Thyroid gland (tissue), 4 donors: ENCODE results near the gene PRKCZ. TPM values are rescaled to one million over a fixed set of nuclear protein-coding genes. Genes with fewer than 3 reads are reported as not detected.
A peak's percentile ranks its signal among the peaks of the same experiment; 100 is the strongest.

Experiments
- DNase-seq, 2 donors: peaks; one replicate each; pipeline ENCODE4 v3.0.0-alpha.2; 2019
- H3K27ac ChIP-seq, 3 donors: fragments of 200-600 bp; sonication (generic); 1 replicate in 2 of 3; 2 replicates in 1 of 3; pipeline ENCODE4 v1.5.1; 2016 to 2019; ENCODE audit warnings: mild to moderate bottlenecking in 1 of 3, moderate library complexity in 1 of 3
- H3K27me3 ChIP-seq: fragments of 200-600 bp; sonication (generic); one replicate; pipeline ENCODE4 v1.5.1; 2019
- H3K36me3 ChIP-seq, 2 donors: fragments of 200-600 bp; sonication (generic); one replicate each; pipeline ENCODE4 v1.5.1; 2016 to 2019
- H3K4me1 ChIP-seq, 2 donors: fragments of 200-600 bp; sonication (generic); one replicate each; pipeline ENCODE4 v1.5.1; 2017 to 2019
- H3K4me3 ChIP-seq, 3 donors: fragments of 200-600 bp; sonication (generic); replicated peaks in 1 of 3; 1 replicate in 2 of 3; 2 replicates in 1 of 3; pipeline ENCODE4 v1.5.1; 2016; ENCODE audit warnings: mild to moderate bottlenecking in 1 of 3
- H3K9me3 ChIP-seq: fragments of 200-600 bp; sonication (generic); one replicate; pipeline ENCODE4 v1.5.1; 2017
- CTCF ChIP-seq, 6 experiments: fragments of 200-600 bp in 3 of 6; fragments of 450-650 bp in 3 of 6; sonication (generic) in 3 of 6; IDR thresholded peaks; one replicate each; pipeline ENCODE4 v1.5.1; 2016 to 2019; ENCODE audit warnings: antibody characterized with exemption in 6 of 6, mild to moderate bottlenecking in 2 of 6, inconsistent platforms in 1 of 6, moderate library complexity in 1 of 6
- POLR2A ChIP-seq, 2 donors: fragments of 450-650 bp; IDR thresholded peaks; one replicate each; pipeline ENCODE4 v1.6.1; 2017; ENCODE audit warnings: antibody characterized with exemption in 2 of 2, mild to moderate bottlenecking in 2 of 2, moderate library complexity in 1 of 2
- WGBS, 2 donors: methylation state at CpG; one replicate each; pipeline ENCODE4 v1.1.5; 2017; 5-methylcytosine and 5-hydroxymethylcytosine counted together
- intact Hi-C: fragments of 100-400 bp; cut with DNase I; formaldehyde crosslinking; loops from one replicate; pipeline ENCODE4 v1.15.1; 2023
- total RNA-seq, 4 donors: library from RNA; depleted of rRNA; stranded (reverse); fragments of >200 nt; gene quantifications; one replicate each; pipeline ENCODE4 v1.2.3, GENCODE V29; 2016

PRKCZ gene
- total RNA-seq, 4 donors from 2014 or later = 33.6 to 53.0 (median 44.3) TPM

GRCh38 chr1:2197707-2198165 is 147.5 kb downstream of the PRKCZ start:
- TF ChIP-seq CTCF (IDR thresholded peaks at IDR 0.05) (no peak), POLR2A (IDR thresholded peaks at IDR 0.05) (no peak)
- Histone ChIP-seq H3K27me3 (no peaks in the 10 kb centered on the region), H3K27ac (no peak overlapping the region), H3K4me3 (no peak overlapping the region), H3K9me3 (no peaks in the 10 kb centered on the region), H3K4me1 (peaks cover 24 to 45% of the 10 kb centered on the region in 2 donors), H3K36me3 (no peaks in the 10 kb centered on the region)
- WGBS, 2 donors = 77 to 78% methylated on average over 8 to 9 of the region's 10 CpGs
- DNase-seq = no peak
- intact Hi-C loops = loop anchor here (10.0 kb wide), 1 partner anchor 327 kb away; the partner anchor contains the start of gene PANK4

- intact Hi-C loops = loop anchor here (10.0 kb wide), 1 partner anchor 326 kb away; the partner anchor contains the start of gene PANK4
- peak; percentile 40 to 47 for DNase-seq
- H3K4me3 ChIP-seq = no peak overlapping the region
Measured at GRCh38 chr1:2198571-2198970, 148.4 kb downstream of the PRKCZ start.

GRCh38 chr1:2199042-2199810 is 149.0 kb downstream of the PRKCZ start:
- peaks cover 15 to 38% of the 10 kb centered on the region in 2 donors for H3K4me1 ChIP-seq

More at GRCh38 chr1:2198571-2198970, 148.4 kb downstream of the PRKCZ start:
- Histone ChIP-seq H3K36me3 (no peaks in the 10 kb centered on the region), H3K27me3 (no peaks in the 10 kb centered on the region), H3K4me1 (peaks cover 15 to 38% of the 10 kb centered on the region in 2 donors), H3K27ac (peak overlapping the region; percentile 53 to 80 (median 76)), H3K9me3 (no peaks in the 10 kb centered on the region)
- TF ChIP-seq POLR2A (IDR thresholded peaks at IDR 0.05) = no peak
- TF ChIP-seq CTCF (IDR thresholded peaks at IDR 0.05) = no peak
- 65 to 79% methylated on average over 4 to 11 of the region's 11 CpGs for WGBS, 2 donors

GRCh38 chr1:2200308-2200943 is 150.2 kb downstream of the PRKCZ start:
- H3K27ac ChIP-seq = no peak overlapping the region
- no peaks in the 10 kb centered on the region for H3K9me3 ChIP-seq
- H3K27me3 ChIP-seq = no peaks in the 10 kb centered on the region
- H3K36me3 ChIP-seq = no peaks in the 10 kb centered on the region
- no peak overlapping the region for H3K4me3 ChIP-seq
- WGBS, 2 donors = 76 to 77% methylated on average over 11 to 20 of the region's 21 CpGs
- TF ChIP-seq CTCF (IDR thresholded peaks at IDR 0.05) (no peak), POLR2A (IDR thresholded peaks at IDR 0.05) (no peak)
- no peak for DNase-seq
- H3K4me1 ChIP-seq = peaks cover 17 to 38% of the 10 kb centered on the region in 2 donors
- intact Hi-C loops = loop anchor here (10.0 kb wide), 1 partner anchor 344 kb away; no protein-coding TSS in a partner anchor

More at GRCh38 chr1:2199042-2199810, 149.0 kb downstream of the PRKCZ start:
- 16 to 31% methylated on average over 16 to 24 of the region's 24 CpGs for WGBS, 2 donors
- TF ChIP-seq POLR2A (IDR thresholded peaks at IDR 0.05) (peak in 1 of 2 donors; percentile 46), CTCF (IDR thresholded peaks at IDR 0.05) (no peak)
- peak; percentile 81 to 84 for DNase-seq
- Histone ChIP-seq H3K9me3 (no peaks in the 10 kb centered on the region), H3K27ac (peak overlapping the region; percentile 53 to 80 (median 76)), H3K27me3 (no peaks in the 10 kb centered on the region), H3K4me3 (peak overlapping the region in 1 of 3 donors; percentile 28), H3K36me3 (no peaks in the 10 kb centered on the region)
- intact Hi-C loops = loop anchor here (10.0 kb wide), 1 partner anchor 326 kb away; the partner anchor contains the start of gene PANK4
